Stimulated activated CD8-positive, alpha-beta memory T cell treated with anti-CD3 and anti-CD28 coated beads, Interleukin-4, amount 100 ng/mL, for 24 hours (primary cell): ENCODE data around the gene AACS.

Source experiments
- DNase-seq: peaks from one replicate; pipeline ENCODE4 v3.0.0-alpha.2; 2020; ENCODE audit warnings: low read depth

Gene AACS

GRCh38 chr12:125157177-125157576, 91.9 kb downstream of the AACS start:
- no peak for DNase-seq

GRCh38 chr12:125159702-125160101, 94.5 kb downstream of the AACS start:
- DNase-seq: no peak

- DNase-seq: no peak
These were observed 95.2 kb downstream of the AACS start for GRCh38 chr12:125160281-125160955.

- no peak for DNase-seq
These were observed 96.4 kb downstream of the AACS start for GRCh38 chr12:125161712-125162022.

- no peak for DNase-seq
These were observed 97.3 kb downstream of the AACS start for GRCh38 chr12:125162489-125163028.

GRCh38 chr12:125163148-125163547, 97.9 kb downstream of the AACS start:
- no peak for DNase-seq

GRCh38 chr12:125164541-125164940, 99.3 kb downstream of the AACS start:
- DNase-seq: no peak

- DNase-seq: no peak
These were observed 100.8 kb downstream of the AACS start for GRCh38 chr12:125166041-125166440.

GRCh38 chr12:125167658-125168057, 102.4 kb downstream of the AACS start:
- DNase-seq: no peak

GRCh38 chr12:125169451-125169850, 104.2 kb downstream of the AACS start:
- DNase-seq: no peak

- DNase-seq: no peak
These were observed 104.6 kb downstream of the AACS start for GRCh38 chr12:125169870-125170269.

- no peak for DNase-seq
These were observed 106.0 kb downstream of the AACS start for GRCh38 chr12:125171267-125171666.

- no peak for DNase-seq
These were observed 107.1 kb downstream of the AACS start for GRCh38 chr12:125172231-125172850.

- DNase-seq: no peak
These were observed 110.3 kb downstream of the AACS start for GRCh38 chr12:125175576-125175975.

- no peak for DNase-seq
These were observed 113.0 kb downstream of the AACS start for GRCh38 chr12:125178222-125178621.

- DNase-seq: no peak
These were observed 114.9 kb downstream of the AACS start for GRCh38 chr12:125180144-125180543.

- no peak for DNase-seq
These were observed 115.9 kb downstream of the AACS start for GRCh38 chr12:125181107-125181506.

GRCh38 chr12:125183187-125184067, 118.2 kb downstream of the AACS start:
- peak; percentile 67 for DNase-seq

GRCh38 chr12:125184213-125184967, 119.2 kb downstream of the AACS start:
- DNase-seq: no peak

GRCh38 chr12:125185311-125185739, 120.1 kb downstream of the AACS start:
- DNase-seq: no peak

- peak; percentile 36 for DNase-seq
These were observed 120.7 kb downstream of the AACS start, which contains the start of gene TMEM132B for GRCh38 chr12:125185740-125186470. Gene TMEM132B, plus strand, starts transcription at chr12:125186386.
